ENCODE data around the gene MST1.

The MST1 gene

DNA sequence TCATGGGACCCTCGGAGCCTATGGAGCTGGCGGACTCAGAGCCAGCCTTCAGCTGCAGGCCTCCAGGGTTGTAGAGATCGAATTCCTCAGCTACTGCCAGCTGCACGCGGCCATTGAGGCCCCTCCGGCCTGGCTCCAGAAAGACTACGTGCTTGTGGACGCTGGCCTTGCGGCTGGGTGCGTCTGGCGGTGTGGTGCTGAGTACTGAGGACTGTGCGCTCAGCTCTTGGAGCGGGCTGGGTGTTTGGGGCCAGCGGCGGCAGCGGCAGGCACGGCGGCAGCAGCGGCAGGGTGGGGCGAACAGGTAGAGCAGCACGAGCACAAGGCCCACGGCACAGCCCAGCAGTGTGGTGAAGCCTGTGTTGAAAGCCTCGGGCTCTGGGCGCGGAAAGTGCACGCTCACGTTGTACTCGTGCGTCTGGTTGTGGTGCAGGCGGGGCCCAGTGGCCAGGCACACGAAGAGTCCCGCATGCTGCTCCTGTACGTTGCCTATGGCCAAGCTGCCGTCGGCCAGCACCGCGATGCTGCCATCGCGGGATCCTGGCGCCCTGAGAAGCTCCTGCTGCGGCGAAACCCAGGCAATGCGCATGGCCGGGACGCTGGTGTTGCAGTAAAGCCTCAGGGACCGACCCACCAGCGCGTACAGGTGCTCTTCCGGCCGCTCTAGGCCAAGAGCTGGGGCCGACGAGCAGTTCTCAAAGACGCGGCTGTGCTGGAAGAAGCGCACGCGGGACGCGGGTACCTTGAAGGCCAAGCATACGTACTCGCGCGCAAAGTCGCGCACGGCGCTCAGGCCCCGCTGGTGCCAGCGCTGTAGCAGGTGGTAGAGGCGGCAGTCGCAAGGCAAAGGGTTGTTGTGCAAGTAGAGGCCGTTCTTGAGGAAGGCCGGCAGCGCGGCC, 28.9 kb upstream of the MST1 start:
- no peak for DNase-seq

GRCh38 chr3:49717211-49717958, 28.1 kb upstream of the MST1 start:
- no peak for DNase-seq

- no peak for DNase-seq
These were observed 27.5 kb upstream of the MST1 start for GRCh38 chr3:49716691-49717210.

GRCh38 chr3:49716169-49716568, 26.9 kb upstream of the MST1 start:
- no peak for DNase-seq

DNA sequence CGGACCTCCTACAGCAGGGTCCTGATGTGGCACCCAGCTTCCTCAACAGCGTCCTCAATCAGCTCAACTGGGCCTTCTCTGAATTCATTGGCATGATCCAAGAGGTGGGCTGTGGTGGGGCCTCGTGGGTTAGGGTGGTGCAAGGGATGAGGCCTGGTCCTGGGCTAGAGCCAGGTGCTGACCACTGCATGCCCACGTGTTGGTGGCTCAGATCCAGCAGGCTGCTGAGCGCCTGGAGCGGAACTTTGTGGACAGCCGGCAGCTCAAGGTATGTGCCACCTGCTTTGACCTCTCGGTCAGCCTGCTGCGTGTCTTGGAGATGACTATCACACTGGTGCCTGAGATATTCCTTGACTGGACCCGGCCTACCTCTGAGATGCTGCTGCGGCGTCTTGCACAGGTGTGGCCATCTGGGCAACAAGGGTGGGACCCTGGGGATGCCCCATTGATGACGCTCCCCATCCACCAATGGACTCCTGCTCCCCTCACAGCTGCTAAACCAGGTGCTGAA, 26.4 kb upstream of the MST1 start:
- DNase-seq, result no peak

DNA sequence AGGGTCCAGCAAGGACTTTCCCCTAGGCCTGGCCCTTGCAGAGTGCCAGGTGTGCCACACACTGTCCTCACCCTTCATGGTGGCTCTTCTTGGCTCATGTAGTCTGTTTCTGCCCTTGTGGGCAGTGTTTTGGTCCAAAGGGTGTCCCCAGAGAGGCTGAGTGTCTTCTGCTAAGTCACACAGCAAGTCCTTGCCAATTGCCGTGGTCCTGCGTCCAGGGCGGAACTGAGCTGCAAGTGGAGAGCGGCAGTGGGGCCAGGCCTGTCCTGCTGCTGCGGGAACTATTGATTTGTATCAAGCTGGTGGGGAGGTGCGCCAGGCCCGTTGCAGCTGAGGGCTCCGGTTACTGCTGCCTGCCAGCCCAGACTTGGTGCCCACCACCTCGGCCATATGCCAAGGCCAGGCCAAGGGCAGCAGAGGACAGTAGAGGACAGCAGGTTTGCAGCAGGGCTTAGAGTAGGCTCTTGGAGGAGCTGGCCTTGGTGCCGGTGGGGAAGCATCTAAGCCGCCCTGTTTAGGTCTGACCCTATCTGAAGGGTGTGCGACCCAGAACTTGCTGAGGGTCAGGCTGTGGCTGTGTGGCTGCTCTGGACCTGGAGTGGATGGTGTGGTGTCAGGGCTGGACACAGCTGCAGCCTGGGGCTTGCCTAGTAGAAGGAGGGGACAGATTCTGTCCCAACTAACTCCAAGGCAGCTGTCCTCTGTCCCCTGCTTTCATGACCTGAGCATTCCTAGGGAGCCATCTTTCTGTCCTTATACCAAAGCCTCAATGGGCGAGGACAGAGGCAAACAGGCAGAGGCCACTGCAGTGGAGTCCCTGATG, 25.7 kb upstream of the MST1 start:
- no peak for DNase-seq

DNA sequence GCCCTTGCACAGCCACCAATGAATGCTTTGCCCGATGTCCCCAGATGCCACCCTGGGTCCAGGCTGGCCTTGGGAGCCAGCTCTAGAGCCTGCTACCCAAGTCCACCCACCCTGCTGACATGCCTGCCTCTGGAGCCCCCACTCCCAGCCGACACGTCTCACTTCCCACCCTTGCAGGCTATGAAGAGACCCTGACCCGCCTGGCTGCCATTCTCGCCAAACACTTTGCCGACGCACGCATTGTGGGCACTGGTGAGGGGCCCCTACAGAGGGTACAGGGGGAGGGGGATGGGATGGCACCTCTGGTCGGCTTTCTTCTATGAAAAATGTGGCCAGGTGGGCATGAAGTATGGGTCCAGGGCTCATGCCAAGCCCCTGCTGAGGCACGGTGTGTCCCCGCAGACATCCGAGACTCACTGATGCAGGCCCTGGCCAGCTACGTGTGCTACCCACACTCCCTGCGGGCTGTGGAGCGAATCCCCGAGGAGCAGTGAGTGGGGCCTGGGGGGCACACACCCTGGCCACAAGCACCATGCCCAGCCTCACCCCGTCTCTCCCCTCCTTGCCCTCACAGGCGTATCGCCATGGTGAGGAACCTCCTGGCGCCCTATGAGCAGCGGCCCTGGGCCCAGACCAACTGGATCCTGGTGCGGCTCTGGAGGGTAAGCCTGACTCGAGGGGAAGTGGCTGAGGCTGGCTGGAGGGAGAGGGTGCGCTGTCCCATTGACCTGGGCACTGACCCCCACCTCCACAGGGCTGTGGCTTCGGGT, 24.2 kb upstream of the MST1 start:
- DNase-seq, result no peak

GRCh38 chr3:49712631-49713317, 23.5 kb upstream of the MST1 start:
- no peak for DNase-seq

GRCh38 chr3:49712166-49712565, 22.9 kb upstream of the MST1 start:
- DNase-seq, result no peak

DNA sequence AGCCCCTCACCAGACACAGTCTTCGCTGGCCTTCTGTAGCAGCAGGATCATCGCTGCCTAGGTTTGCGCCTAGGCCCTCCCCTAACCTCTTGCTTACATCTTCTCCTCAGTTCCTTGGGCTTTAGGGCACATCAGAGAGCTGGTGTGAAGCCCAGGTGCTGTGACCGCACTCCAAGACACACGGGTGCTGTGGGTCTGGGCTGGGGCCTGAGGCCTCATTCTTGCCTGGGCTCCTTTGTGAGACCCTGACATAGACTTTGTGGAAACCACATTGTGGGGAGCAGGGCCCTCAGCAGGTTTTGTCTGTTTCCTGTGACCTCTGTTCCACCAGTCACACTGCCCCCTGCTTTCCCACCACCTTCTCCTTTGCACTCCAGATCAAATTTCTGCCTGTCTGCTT, 22.2 kb upstream of the MST1 start:
- DNase-seq, result no peak

- DNase-seq, result no peak
These were observed 20.6 kb upstream of the MST1 start for GRCh38 chr3:49709852-49710251.

GRCh38 chr3:49707113-49707480, 17.8 kb upstream of the MST1 start:
- DNase-seq, result no peak

GRCh38 chr3:49706456-49707112, 17.3 kb upstream of the MST1 start:
- DNase-seq, result no peak

- DNase-seq, result no peak
These were observed 16.2 kb upstream of the MST1 start for GRCh38 chr3:49705390-49705960.

- no peak for DNase-seq
These were observed 15.4 kb upstream of the MST1 start for GRCh38 chr3:49704629-49705028.

DNA sequence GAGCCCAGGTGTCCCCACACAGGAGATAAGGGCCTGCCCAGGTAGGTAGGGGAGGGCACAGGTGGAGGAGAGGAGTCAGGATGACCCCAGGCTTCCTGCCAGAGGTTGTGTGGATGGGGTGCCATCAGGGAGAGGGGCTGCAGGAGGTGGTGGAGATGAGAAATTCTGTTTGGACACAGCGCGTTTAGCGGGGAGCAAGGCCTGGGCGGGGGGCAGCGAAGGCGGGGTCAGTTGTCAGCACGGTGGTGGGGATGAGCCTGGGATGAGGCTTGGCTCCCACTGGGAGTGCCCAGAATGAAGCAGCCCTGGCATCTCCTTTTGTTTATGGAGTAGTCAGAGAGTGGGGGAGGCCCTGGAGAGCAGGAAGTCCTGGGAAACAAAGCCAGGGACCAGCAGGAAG, 14.7 kb upstream of the MST1 start:
- DNase-seq, result no peak

DNA sequence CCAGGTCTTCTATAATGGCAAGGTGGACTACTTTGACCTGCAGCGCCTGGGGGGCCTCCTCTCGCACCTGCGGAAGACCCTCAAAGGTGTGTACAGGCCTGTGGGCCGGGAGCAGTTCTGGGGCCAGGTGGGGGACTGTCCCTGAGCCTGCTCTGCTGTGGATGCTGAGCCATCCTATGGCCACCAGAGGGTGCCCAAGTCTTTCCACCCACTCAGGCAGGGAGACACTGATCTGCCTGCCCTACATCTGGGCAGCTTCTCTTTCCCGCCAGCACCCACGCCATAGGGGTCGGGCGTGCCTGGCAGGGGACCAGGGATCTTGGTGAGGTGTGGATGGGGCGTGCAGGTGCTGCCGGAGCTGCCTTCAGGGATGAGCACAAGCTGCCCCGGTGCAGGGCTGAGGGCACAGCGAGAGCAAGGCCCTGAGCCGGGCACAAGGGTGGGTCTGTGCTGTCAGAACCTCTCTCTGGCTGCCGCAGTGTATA, 14.2 kb upstream of the MST1 start:
- no peak for DNase-seq

GRCh38 chr3:49702672-49703071, 13.4 kb upstream of the MST1 start:
- DNase-seq, result no peak

GRCh38 chr3:49701388-49702077, 12.3 kb upstream of the MST1 start:
- DNase-seq, result no peak
